Esophagus squamous epithelium (tissue), 4 donors: Measurements from ENCODE around the gene CAV3.

Experiments
- POLR2A ChIP-seq, 4 donors: fragments of 450-650 bp; IDR thresholded peaks; one replicate each; pipeline ENCODE4 v1.6.1; 2017; ENCODE audit warnings: antibody characterized with exemption in 4 of 4, mild to moderate bottlenecking in 4 of 4, moderate library complexity in 3 of 4
- TF ChIP-seq, protein P1 (sequence below), 6 experiments: fragments of 450-650 bp in 4 of 6; fragments of 200-600 bp in 2 of 6; sonication (generic) in 2 of 6; IDR thresholded peaks; one replicate each; pipeline ENCODE4 v1.5.1; 2016 to 2019; ENCODE audit warnings: antibody characterized with exemption in 6 of 6, mild to moderate bottlenecking in 4 of 6, moderate library complexity in 4 of 6

DNA sequence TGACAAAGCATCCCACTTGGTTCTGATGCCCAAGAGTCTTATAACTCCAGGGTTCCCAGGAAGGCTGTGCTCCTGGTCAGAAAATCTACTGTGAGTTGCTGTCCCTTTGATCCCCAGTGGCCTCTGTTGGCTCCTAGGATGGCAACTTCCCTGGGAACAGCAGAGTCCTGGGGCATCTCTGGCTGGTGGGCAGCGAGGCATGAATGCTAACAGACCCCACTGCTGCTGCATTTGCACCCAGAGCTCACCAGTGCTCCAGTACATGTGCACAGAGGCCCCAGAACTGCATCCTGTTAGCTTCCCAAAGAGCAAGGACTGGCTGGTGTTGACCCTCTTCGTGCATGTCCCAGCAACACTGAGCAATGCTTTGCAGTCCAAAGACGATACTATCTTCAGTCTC is 15.7 kb downstream of the CAV3 start:
- no peak for TF ChIP-seq POLR2A (IDR thresholded peaks at IDR 0.05)
- TF ChIP-seq, protein P1, sequence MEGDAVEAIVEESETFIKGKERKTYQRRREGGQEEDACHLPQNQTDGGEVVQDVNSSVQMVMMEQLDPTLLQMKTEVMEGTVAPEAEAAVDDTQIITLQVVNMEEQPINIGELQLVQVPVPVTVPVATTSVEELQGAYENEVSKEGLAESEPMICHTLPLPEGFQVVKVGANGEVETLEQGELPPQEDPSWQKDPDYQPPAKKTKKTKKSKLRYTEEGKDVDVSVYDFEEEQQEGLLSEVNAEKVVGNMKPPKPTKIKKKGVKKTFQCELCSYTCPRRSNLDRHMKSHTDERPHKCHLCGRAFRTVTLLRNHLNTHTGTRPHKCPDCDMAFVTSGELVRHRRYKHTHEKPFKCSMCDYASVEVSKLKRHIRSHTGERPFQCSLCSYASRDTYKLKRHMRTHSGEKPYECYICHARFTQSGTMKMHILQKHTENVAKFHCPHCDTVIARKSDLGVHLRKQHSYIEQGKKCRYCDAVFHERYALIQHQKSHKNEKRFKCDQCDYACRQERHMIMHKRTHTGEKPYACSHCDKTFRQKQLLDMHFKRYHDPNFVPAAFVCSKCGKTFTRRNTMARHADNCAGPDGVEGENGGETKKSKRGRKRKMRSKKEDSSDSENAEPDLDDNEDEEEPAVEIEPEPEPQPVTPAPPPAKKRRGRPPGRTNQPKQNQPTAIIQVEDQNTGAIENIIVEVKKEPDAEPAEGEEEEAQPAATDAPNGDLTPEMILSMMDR (IDR thresholded peaks at IDR 0.05), result no peak
